GM19438 (cell line): ENCODE results near the gene FAM193B.

Experiments
- ATAC-seq: cut with Tn5 transposase; IDR thresholded peaks from one replicate; pipeline ENCODE4 v1.9.1; 2021; ENCODE audit warnings: low read depth; ENCODE audit not compliant: unreplicated experiment

Gene FAM193B

DNA sequence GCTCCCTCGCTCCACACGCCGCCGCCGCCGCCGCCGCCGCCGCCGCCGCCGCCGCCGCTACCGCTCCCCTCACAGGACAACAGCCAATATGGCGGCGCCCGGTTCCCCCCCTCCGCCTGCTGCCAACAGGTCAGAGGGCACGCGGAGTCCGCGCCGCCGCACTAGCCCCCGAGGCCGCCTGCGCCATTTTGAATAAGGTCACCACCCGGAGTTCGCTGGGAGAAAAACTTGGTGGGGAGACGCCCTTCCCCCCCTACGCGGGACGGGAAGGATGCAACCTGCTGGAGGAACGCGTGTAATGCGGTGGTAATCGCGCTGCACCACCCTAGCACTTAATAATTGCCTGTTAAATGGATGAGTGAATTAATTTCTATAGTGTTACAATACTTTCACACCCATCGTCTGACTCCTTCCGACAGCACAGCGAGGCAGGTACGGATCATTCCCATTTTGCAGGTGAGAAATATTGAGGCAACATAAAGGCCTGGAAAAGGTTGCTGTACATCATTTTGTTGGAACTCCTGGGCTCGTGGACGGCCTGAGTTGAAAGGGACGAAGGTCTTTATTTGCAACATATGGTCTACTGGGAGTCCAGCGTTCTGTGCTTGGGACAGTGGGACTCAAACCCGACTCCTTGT is at the start of gene FAM193B:
FAM193B (minus strand) TSS at position 90 of the 638 bp plus-strand sequence. CDS start 105 bp downstream, outside the sequence.
- ATAC-seq, result peak; percentile 82

DNA sequence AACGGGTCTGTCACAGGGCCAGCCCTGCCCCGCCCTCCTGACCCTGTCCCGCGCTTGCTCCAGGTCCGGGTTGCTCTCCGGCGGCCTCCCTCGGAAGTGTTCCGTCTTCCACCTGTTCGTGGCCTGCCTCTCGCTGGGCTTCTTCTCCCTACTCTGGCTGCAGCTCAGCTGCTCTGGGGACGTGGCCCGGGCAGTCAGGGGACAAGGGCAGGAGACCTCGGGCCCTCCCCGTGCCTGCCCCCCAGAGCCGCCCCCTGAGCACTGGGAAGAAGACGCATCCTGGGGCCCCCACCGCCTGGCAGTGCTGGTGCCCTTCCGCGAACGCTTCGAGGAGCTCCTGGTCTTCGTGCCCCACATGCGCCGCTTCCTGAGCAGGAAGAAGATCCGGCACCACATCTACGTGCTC is 49.8 kb upstream of the FAM193B start:
- no peak for ATAC-seq

DNA sequence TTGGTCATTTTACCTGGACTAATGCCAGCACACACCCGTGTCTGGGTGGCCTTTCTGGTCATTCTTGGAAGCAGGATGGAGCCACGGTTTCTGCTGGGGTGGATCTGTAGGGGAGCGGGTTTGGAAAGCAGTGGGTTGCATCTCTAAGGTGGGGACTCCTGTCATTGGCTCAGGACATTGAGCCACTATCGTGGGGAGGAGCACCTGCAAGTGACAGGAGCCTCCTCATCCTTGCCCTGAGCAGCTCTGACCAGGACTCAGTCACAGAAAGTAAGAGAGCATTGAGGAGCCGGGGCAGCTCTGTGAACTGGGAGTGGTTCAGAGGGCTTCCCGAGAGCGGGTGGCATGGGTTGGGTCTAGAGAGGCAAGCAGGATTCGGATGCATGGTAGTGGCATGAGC is 49.3 kb upstream of the FAM193B start:
- ATAC-seq, result no peak

DNA sequence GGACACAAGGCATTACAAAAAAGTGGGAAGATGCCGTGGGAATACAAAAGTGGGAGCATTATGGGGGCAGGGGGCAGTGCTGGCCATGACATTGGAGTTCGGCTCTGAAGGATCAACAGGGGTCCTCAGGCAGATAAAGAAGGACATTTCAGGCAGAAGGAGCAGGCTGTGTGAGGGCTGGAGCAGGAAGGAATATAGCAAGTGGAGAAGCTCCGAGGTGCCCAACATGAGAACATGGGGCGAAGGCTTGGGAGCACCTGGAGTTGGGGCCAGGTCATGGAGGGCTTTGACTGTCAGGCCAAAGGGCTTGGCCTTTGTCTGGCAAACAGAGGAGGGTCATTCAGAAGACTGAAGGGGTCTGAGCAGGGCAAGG is 48.1 kb upstream of the FAM193B start:
- ATAC-seq, result no peak

DNA sequence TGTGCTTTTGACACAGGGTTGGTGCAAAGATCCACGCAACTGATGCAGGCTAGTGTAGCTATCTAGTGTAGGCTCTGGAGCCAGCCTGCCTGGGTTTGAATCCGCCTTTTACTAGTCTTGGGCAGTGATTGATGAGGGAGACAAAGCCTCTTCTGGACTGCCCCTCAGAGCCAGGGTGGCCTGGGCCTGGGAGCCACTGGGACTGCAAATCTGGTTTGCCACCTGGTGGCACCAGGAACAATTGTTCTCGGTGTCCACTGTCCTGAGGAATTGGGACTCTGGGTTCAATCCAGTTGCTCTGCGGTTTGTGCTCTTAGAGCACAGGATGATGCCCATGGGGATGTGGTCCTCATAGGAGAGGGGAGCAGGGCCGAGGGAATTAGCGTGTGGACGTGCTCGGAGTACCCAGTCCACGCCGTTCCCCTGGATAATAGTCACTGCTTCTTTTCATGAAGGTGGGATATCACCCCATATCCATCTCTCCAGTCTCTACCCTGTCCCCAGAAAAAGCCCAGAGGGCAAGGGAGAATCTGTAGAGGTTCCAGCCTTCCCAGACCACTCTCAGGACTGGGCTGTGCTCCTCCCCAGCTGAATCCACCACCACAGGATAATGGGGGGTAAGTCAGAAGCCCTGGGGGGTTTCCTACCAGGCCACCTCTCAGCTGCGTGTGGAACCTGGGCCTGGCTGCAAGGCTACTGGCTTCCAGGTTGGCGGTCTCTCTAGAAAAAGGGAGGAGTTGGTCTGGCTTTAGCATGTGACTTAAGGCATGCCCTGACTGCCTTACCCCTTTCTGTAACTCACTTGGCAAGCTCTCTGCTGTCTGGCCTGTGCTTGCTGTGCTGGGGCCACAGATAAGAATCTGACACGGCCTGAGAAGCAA is 47.5 kb upstream of the FAM193B start:
- ATAC-seq, result no peak

DNA sequence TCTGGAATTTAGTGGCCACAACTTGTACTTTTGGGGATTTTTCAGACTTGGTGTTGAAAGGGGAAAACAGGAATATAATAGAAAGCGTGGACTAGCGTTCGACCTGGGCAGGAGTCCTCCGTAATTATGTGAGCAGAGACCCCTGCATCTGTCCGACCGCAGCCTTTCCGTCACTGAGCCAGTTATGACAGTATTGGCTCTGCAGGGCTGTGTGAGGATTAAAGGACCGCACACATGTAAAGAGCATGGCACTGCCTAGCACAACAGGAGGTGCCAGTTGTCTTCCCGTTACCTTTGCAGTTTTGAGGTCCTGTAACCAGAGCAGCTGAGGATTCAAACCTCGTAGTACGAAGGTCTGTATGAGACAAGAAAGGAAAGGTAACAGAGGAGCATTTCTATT is 46.8 kb upstream of the FAM193B start:
- ATAC-seq, result no peak

DNA sequence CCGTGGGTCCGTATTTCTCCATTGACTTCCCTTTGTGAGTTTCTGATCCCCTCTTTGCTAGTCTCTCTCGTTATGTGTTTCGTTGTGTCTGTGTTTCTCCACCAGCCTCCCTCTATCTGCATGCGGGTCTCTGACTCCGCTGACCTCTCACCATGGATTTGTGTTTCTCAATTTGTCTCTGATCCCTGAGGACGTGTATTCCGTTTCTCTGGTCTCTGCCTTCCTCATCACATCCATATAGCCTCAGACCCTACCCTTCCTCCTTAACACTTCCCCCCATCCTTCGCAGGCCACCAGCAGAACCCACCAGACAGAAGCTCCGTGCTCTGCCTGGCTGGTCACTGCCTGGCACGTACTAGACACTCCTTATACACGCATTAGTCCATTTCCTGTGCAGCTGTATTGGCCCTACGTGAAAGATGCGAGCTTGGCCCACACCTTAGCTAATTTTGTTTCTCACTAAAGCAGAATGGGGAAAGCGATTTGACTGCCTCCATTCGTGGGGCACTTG is 46.2 kb upstream of the FAM193B start:
- no peak for ATAC-seq

DNA sequence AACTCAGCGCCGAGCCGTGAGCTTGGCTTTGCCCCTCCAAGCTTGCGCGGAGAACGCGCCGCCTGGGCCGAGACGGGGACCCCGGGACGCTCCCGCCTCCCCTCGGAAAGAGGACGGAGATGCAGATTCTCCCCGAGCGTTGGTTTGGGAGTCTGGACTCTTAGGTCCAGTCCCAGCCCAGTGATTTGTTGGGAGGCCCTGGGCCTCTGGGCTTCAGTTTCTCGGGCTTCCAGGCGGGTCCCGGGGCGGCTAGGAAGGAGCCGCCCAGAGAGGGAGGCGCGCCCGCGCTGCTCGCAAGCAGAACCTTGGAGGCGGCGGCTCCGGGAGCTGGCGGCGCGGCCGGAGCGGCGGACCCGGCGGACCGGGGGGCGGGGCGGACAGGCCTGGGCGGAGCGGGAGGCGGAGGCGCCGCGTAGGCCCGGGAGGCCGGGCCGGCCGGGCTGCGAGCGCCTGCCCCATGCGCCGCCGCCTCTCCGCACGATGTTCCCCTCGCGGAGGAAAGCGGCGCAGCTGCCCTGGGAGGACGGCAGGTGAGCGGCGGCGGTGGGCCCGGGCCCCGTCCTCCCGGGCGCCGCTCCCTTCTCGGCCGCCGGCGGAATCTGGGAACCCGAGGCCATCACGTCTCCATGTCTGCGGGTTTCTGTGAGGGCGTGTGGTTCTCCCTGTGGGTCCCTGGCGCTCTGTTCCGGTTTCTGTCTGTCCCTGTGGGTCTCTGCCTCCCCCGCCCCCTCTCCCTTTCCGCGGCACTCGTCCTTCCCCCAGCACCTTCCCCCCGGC is 45.6 kb upstream of the FAM193B start, which contains the start of gene B4GALT7:
B4GALT7 (plus strand) TSS at position 402 of the 777 bp plus-strand sequence; CDS start at position 481, 79 bp downstream.
- ATAC-seq, result peak; percentile 79

DNA sequence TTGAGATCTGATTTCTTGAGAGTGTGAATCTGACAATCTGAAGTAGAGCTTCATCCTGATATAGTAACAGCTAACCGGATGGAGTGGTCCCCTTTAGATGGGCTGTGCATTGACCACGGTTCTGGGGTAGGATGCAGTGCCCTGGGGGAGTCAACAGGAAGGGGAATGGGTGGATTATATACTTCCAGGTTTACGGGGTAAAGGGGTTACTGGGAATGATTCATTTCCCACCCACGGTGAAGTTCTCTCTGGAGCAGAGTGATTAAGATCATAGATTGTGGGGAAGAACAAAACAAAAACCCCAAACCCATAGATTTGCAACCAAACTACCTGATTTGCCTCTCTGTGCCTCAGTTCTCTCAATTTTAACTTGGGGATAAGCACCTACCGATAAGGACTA is 44.1 kb upstream of the FAM193B start:
- no peak for ATAC-seq

DNA sequence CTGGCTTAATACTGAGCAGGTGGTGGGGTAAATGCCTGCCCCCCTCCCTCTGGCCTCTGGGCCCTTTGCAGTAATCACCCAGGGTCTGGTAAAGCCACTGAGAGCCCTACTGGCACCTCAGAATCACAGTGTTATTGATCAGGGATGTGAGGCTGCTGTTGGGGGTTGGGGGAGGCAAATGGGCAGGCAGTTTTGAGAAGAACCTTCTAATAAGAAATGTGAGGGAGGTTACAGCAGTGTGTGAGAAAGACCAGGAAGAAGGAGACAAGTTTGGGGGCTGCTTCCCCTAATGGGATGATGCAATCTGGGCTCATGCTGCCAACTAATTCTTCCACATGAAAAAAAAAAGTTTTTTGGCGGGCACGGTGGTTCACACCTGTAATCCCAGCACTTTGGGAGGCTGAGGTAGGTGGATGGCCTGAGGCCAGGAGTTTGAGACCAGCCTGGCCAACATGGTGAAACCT is 42.4 kb upstream of the FAM193B start:
- ATAC-seq, result no peak

DNA sequence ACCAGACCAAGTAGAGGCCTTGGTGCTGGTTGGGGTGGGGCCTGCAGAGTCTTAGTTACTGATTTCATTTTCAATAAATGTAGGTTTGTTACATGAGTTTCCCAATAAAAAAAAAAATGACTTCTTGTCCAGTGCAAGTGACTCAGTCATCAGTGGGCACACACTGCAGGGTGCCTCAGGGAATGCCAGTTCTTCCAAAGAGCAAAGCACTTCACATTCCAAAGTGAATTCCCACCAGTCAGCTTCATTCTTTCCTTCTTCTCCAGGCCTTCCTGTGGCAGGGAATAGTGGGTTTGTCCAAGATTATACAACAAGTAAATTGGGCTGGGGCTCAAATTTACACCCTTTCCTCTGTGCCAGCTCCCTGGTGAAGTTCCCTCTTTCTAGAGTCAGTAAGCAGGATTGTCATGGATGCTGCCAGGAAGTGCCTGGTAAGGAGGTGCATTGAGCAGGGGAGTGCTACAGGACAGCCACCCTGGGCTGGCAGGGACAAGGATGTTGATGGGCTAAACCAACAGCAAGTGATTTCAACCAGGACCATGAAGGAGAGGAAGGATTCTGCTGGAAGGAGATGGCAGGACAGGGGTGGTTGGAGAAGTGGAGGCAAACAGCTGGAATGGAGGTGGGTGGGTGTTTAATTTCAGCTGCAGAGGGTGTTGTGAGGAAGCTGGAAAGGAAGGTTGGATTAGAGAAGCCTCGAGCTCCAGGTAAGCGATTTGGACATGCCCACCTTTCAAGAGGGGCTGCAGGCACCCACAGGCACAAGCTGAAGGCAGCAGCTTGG is 41.8 kb upstream of the FAM193B start:
- ATAC-seq, result no peak

DNA sequence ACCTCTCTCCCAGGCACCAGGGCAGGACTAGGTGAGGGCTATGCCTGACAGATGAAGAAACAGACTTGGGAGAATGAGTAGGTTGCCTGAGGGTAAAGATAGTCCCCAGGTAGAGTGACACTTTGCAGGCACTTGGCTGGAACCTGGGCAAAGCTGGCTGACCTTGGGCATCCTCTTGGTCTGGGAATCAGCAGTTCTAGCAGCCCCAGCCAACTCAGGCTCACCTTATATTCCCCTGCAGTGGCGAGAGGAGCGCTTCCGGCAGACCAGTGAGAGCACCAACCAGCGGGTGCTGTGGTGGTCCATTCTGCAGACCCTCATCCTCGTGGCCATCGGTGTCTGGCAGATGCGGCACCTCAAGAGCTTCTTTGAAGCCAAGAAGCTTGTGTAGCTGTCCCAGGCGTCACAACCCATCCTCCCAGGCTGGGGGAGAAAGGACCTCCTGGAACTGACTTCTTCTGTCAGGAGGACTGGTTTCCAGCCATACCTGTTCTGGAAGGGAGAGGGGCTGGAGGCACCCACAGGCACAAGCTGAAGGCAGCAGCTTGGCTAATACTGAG is 40.7 kb upstream of the FAM193B start:
- ATAC-seq, result no peak

DNA sequence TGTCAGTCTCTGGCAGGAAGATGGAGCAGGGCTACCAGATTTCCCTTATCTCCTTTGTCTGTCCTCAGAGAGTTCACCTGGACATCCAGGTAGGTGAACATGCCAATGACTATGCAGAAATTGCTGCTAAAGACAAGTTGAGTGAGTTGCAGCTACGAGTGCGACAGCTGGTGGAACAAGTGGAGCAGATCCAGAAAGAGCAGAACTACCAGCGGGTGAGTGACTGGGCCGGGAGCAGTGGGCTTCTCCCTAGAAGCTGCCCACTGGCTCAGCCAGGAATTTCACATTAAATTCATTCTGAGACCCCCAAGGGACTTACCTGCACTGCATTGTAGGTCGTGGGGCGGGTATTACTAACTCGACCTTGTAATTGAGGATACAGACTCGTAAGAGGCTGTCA is 39.7 kb upstream of the FAM193B start:
- ATAC-seq, result no peak

DNA sequence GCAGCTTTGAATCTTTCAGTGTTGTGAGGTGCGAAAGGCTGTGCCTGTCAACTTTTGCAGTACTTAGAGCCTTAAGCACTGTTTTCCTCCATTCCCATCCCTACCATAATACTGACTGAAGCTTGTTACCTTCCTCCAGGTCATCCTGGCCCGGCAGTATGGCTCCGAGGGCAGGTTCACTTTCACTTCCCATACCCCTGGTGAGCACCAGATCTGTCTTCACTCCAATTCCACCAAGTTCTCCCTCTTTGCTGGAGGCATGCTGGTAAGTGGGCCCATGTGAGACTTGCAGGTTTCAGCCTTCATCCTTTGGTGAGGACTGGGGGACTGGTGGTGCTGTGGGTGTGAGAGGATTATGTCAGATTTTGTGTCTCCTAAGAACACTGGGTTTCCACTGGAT is 39.1 kb upstream of the FAM193B start:
- no peak for ATAC-seq

DNA sequence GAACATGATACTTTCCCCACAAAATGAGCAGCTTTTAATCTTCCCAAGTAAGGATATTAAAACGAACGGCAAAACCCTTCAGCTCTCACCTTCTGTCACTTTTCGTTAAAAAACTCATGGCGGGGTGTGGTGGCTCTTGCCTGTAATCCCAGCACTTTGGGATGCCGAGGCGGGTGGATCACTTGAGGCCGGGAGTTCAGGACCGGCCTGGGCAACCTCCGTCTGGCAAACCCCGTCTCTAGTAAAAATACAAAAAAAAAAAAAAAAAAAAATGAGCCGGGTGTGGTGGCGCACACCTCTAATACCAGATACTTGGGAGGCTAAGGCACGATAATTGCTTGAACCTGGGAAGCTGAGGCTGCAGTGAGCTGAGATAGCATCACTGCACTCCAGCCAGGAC is 38.5 kb upstream of the FAM193B start:
- ATAC-seq, result no peak

DNA sequence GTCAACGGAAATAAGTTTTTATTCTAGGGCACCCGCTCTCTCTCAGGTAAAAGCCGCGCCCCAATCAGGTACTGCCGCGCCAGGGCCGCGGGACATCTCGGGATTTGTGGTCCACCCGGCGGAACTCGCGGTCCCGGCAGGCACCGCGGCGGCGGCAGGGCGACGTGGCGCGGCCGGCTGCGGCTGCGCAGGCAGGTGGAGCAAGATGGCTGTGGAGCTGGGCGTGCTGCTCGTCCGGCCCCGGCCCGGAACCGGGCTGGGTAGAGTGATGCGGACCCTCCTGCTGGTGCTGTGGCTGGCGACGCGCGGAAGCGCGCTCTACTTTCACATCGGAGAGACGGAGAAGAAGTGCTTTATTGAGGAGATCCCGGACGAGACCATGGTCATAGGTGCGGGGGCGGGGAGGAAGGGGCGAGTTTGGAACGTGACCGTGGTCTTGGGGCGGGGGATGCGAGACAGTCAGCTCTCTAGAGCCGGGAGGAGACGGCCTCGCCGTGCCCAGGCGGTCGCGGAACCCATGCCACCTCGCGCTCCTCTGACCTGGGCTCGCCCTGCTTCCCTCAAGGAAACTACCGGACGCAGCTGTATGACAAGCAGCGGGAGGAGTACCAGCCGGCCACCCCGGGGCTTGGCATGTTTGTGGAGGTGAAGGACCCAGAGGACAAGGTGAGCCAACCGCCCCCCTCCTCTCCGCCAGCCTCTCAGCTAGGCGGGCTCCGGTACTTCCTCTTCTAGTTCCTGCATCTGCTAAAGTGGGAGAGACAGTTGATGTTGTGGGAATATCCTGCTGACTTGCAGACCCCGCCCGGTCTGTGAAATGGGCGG is 37.9 kb upstream of the FAM193B start, which contains the start of gene TMED9:
TMED9 (plus strand) TSS at position 194 of the 825 bp plus-strand sequence; CDS start at position 206, 12 bp downstream.
- peak; percentile 91 for ATAC-seq

DNA sequence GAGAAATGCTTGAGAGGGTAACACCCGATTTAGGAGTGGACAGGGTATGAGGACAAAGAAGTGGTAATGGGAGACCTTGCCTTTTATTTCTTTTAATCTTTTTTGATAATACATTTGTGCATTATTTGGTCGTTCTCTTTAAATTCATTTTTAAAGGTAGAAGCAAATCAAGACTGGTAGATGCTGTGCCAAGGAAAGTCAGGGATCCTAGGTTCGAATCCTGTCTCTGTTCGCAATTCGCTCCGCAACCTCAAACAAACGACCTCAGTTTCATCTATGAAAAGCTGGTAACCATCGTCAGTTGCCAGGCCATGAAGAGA is 37.3 kb upstream of the FAM193B start:
- peak; percentile 3 for ATAC-seq

DNA sequence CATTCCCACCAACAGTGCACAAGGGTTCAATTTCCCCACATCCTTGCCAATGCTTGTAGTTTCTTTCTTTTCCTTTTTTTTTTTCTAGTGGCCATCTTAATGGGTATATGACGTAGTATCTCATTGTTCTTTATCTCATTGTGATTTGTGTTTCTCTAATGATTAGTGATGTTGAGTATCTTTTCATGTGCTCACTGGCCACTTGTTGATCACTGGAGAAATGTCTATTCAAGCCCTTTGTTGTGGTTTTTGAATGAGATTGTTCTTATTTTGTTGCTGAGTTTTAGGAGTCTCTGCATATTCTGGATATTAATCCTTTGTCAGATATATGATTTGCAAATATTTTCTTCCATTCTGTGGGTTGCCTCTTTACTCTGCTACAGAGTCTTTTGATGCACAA is 36.0 kb upstream of the FAM193B start:
- ATAC-seq, result no peak

DNA sequence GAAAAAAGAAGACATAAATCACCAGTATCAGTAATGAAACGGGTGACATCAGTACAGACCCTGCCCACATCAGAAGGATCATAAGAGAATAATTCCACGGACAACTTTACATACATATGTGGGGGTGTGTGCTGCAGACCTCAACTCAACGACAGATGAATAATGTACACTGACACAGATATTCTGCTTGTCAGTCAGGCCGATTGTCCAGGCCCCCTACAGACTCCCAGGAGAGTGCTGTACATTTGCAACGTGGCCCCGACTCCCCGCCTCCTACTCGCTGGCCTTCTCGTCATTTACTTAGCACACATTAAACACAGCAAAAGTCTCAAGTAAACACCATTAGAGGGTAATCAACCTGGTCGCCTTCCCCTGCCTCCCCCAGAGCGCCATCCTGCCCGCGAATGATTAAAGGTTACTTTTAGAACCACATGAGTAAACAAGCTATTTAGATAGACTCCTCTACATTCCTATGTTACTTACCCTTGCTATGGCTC is 34.1 kb upstream of the FAM193B start:
- no peak for ATAC-seq
